GM13977 (cell line): ENCODE data around the gene ASB5.

Experiments used
- DNase-seq: peaks from one replicate; pipeline ENCODE4 v3.0.0; 2012; ENCODE audit warnings: low spot score
- CTCF ChIP-seq: IDR thresholded peaks from 2 replicates; pipeline ENCODE4 v1.5.1; 2012; ENCODE audit warnings: mild to moderate bottlenecking, control low read depth; ENCODE audit not compliant: insufficient read depth; ENCODE audit errors: extremely low read depth, missing control alignments
- in situ Hi-C: fragments of 300-500 bp; cut with MboI; formaldehyde crosslinking; loops from one replicate; pipeline ENCODE4 v1.12.0; 2022; ENCODE audit warnings: low sequenced_read_pairs, low pct_unique_long_range_greater_than_20kb, mixed read lengths, inconsistent platforms; ENCODE audit not compliant: unreplicated experiment

ASB5 gene

GRCh38 chr4:176272799-176273198 lies 3.8 kb upstream of the ASB5 start:
- DNase-seq, result no peak
- in situ Hi-C loops, result no loop called here
- TF ChIP-seq CTCF, result no peak

- no peak for TF ChIP-seq CTCF
- DNase-seq, result no peak
- in situ Hi-C loops, result no loop called here
Observed at GRCh38 chr4:176271749-176272148, 2.7 kb upstream of the ASB5 start.

GRCh38 chr4:176270669-176271068 lies 1.6 kb upstream of the ASB5 start:
- in situ Hi-C loops, result no loop called here
- no peak for DNase-seq
- TF ChIP-seq CTCF, result no peak

GRCh38 chr4:176266026-176266425 lies 3.0 kb downstream of the ASB5 start:
- no peak for TF ChIP-seq CTCF
- no peak for DNase-seq
- in situ Hi-C loops, result no loop called here

GRCh38 chr4:176262243-176262642 lies 6.8 kb downstream of the ASB5 start:
- DNase-seq, result peak; percentile 13
- in situ Hi-C loops, result no loop called here
- TF ChIP-seq CTCF, result no peak

- in situ Hi-C loops, result no loop called here
- no peak for DNase-seq
- no peak for TF ChIP-seq CTCF
Observed at GRCh38 chr4:176261481-176261880, 7.5 kb downstream of the ASB5 start.

- TF ChIP-seq CTCF, result no peak
- no peak for DNase-seq
- in situ Hi-C loops, result no loop called here
Observed at GRCh38 chr4:176261018-176261417, 8.0 kb downstream of the ASB5 start.
